Measurements from ENCODE around the gene FILIP1.
"Not testable (repeated sequence)": the region's sequence is repeated elsewhere in the genome, so short reads cannot be mapped to it uniquely, and the experiment has no call there.

FILIP1 gene

DNA sequence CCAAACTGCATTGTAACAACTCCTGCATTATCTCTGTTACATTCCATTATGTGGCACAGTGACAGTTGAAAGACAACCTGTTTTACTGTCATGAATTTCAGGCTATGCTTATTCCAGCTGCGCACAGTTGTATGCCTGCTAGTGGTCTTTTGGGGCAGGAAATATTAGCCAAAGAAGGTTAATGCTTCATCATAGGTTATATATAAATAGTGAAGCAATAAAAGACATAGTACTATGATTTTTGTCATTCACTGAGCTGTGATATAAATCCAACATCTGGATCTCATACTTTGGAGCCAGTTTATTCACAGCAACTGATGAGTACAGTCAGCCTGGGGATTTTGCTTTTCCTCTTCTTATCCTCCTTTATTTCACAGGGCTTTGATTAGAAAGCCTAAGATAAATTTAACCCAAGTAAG is 55.6 kb downstream of the FILIP1 start:
- TF ChIP-seq, protein P1, sequence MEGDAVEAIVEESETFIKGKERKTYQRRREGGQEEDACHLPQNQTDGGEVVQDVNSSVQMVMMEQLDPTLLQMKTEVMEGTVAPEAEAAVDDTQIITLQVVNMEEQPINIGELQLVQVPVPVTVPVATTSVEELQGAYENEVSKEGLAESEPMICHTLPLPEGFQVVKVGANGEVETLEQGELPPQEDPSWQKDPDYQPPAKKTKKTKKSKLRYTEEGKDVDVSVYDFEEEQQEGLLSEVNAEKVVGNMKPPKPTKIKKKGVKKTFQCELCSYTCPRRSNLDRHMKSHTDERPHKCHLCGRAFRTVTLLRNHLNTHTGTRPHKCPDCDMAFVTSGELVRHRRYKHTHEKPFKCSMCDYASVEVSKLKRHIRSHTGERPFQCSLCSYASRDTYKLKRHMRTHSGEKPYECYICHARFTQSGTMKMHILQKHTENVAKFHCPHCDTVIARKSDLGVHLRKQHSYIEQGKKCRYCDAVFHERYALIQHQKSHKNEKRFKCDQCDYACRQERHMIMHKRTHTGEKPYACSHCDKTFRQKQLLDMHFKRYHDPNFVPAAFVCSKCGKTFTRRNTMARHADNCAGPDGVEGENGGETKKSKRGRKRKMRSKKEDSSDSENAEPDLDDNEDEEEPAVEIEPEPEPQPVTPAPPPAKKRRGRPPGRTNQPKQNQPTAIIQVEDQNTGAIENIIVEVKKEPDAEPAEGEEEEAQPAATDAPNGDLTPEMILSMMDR (conservative IDR thresholded peaks at IDR 0.05; ENCODE audit: control insufficient read depth, insufficient read depth, low read depth, low read length), result no peak
- DNase-seq (ENCODE audit: low read depth), result peak; percentile 54

DNA sequence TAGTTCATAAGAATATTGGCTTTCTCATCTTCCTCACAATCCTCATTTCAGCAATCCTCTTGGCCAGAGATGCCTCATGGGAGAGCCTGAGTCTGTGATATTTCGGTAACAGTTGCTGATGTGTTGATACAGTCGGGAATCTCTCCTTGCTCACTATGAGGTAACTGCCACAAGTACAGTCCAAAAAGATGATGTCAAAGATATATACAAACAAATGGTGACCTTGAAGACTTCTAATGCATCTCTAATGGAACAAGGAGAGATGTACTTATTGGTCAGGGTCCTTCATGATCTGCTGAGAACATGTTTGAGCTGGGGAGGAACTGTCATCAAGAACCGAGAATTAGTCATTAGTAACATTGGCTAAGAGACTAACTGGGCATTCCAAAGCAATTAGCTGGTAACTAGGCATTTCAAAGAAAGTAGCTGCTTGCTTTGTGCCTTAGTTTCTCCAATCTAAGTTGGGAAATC is 56.1 kb downstream of the FILIP1 start:
- TF ChIP-seq, protein P1 (conservative IDR thresholded peaks at IDR 0.05; ENCODE audit: control insufficient read depth, insufficient read depth, low read depth, low read length), result no peak
- DNase-seq (ENCODE audit: low read depth), result peak; percentile 86
- H3K4me3 ChIP-seq (ENCODE audit: control insufficient read depth, low read depth, low read length), result no peak overlapping the region

More for the DNA sequence above, 55.6 kb downstream of the FILIP1 start:
- H3K4me3 ChIP-seq (ENCODE audit: control insufficient read depth, low read depth, low read length), result no peak overlapping the region

DNA sequence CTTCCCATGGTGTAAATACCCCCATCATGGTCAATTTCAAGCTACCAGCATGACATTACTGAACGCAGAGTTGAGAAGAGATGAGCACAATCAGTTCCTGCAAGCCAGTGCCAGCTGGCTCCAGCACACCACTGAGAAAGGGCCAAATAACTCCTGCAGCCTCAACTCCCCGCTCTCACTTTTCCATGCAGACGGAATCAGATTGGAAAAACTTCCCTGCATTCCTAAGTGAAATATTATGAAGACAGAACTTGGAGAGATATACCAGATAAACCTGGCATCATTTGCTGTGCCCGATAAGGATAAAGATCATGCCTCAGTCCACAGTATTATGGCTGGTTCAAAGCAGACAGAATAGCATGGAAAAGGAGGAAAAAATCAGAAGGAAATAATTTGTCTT is 56.7 kb downstream of the FILIP1 start:
- no peak overlapping the region for H3K4me3 ChIP-seq (ENCODE audit: control insufficient read depth, low read depth, low read length)
- TF ChIP-seq, protein P1 (conservative IDR thresholded peaks at IDR 0.05; ENCODE audit: control insufficient read depth, insufficient read depth, low read depth, low read length), result no peak
- peak; percentile 45 for DNase-seq (ENCODE audit: low read depth)

DNA sequence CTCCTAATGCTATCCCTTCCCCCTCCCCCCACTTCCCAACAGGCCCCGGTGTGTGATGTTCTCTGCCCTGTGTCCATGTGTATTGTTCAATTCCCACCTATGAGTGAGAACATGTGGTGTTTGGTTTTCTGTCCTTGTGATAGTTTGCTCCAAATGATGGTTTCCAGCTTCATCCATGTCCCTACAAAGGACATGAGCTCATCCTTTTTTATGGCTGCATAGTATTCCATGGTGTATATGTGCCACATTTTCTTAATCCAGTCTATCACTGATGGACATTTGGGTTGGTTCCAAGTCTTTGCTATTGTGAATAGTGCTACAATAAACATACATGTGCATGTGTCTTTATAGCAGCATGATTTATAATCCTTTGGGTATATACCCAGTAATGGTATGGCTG is 60.8 kb downstream of the FILIP1 start:
- not testable (repeated sequence) for H3K4me3 ChIP-seq (ENCODE audit: control insufficient read depth, low read depth, low read length); DNase-seq (ENCODE audit: low read depth)

DNA sequence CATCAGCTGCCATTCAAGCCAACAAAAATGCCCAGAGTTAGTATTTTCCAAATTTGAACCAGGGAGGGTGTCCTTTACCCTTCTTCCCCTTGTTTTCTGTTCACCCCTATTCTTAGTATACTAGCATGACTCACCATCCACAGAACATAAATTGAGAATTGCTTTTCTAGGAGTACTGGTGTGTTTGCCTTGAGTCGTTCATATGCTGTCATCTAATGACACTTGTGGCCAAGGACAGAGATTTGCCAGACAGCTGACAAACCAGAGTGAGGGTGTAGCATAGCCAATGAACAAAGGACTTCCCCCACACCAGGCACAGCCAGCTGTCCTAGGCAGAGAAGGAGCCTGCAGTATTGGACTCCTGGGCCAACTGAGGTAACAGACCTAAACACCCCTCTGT is 62.2 kb downstream of the FILIP1 start:
- DNase-seq (ENCODE audit: low read depth), result peak; percentile 57
- TF ChIP-seq, protein P1 (conservative IDR thresholded peaks at IDR 0.05; ENCODE audit: control insufficient read depth, insufficient read depth, low read depth, low read length), result no peak

DNA sequence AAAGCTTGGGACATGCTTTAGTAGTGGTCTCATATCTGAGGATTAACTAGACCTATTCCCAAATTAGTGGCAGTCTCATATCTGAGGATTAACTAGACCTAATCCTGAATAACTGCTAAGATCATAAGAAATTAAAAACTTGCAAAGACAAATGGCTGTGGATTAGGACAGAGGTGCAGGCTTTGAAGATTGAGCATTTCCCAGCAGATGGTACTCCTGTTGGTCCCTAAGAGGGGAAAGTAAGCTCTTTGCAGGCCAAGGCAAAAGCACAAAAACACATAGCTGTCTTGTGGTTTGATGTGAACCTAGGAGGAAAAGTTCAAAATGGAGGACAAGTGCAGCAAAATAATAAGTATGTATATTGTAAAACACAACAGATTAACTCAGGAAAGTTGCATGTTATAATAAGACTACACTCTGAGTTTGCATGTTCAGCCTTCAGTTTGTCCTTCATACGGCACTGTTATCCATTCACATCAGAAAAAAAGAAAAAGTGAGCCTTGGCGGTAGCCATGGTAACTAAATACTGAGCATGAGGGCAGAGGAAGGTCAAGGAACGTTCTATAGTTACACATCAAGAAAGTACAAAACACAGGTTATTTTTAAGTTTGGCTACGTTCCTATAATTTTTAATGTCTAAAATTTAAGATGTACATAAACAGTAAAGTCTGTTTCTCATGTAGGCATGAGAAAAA is 62.8 kb downstream of the FILIP1 start:
- DNase-seq (ENCODE audit: low read depth), result no peak
- TF ChIP-seq, protein P1 (conservative IDR thresholded peaks at IDR 0.05; ENCODE audit: control insufficient read depth, insufficient read depth, low read depth, low read length), result no peak

More for the DNA sequence above, 62.2 kb downstream of the FILIP1 start:
- no peak overlapping the region for H3K4me3 ChIP-seq (ENCODE audit: control insufficient read depth, low read depth, low read length)

DNA sequence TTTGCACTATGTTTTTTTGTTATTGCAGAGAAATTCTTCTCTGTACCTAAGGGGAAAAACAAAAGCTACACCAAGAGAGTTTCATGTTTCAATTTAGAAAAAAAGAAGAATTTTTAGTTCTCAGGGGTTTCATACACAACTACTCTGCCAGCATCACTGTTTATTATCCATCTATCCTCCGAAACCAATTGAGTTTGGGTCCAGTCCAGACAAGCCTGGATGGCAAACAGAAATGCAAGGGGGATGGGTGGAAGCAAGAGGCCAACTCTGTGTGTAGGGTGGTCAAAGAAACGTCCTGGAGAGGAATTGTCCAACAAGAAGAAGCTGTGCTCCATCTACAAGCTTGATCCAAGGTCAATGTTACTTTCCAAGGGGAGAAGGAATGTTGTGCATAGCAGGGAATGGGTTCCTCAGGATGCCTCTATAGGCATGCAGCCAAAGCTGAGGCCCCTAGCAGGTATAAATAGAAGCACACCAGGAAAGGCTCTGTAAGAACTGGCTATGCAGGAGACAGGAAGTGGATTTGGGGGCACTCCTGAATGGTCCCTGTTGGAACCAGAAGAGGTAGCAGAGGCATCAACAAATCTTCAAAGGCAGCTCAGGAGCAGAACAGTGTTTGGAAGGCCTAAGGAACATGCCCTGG is 64.4 kb downstream of the FILIP1 start:
- TF ChIP-seq, protein P1 (conservative IDR thresholded peaks at IDR 0.05; ENCODE audit: control insufficient read depth, insufficient read depth, low read depth, low read length), result no peak
- no peak for DNase-seq (ENCODE audit: low read depth)
- no peak overlapping the region for H3K4me3 ChIP-seq (ENCODE audit: control insufficient read depth, low read depth, low read length)

More for the DNA sequence above, 62.8 kb downstream of the FILIP1 start:
- no peak overlapping the region for H3K4me3 ChIP-seq (ENCODE audit: control insufficient read depth, low read depth, low read length)
